ENCODE data around the gene KCNC1.

DNA sequence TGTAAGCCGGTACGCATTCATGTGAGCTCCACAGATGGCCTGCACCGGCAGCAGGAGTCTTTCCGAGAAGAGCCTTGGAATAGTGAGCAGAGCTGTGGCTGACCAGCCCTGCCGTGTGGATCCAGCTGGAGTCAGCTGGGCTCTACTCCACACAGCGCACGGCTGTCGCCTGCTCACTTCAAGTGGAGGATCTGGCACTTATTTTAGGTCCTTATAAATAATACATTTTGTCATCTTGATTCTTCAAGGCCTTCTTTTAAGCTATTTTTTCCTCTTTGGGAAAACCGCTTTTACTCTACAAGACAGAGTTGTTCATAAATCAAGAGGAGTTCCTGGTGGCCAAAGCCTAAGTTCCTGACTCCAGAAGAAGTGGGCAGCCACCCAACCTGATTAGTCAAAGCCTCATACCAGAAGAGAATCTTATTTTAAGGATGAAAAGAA, 93.8 kb downstream of the KCNC1 start:
- TF ChIP-seq, protein P1, sequence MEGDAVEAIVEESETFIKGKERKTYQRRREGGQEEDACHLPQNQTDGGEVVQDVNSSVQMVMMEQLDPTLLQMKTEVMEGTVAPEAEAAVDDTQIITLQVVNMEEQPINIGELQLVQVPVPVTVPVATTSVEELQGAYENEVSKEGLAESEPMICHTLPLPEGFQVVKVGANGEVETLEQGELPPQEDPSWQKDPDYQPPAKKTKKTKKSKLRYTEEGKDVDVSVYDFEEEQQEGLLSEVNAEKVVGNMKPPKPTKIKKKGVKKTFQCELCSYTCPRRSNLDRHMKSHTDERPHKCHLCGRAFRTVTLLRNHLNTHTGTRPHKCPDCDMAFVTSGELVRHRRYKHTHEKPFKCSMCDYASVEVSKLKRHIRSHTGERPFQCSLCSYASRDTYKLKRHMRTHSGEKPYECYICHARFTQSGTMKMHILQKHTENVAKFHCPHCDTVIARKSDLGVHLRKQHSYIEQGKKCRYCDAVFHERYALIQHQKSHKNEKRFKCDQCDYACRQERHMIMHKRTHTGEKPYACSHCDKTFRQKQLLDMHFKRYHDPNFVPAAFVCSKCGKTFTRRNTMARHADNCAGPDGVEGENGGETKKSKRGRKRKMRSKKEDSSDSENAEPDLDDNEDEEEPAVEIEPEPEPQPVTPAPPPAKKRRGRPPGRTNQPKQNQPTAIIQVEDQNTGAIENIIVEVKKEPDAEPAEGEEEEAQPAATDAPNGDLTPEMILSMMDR (IDR thresholded peaks at IDR 0.05; ENCODE audit: poor library complexity), result no peak
- no peak for TF ChIP-seq EZH2 (IDR thresholded peaks at IDR 0.05; ENCODE audit: borderline replicate concordance)
